Left renal pelvis (tissue), 4 donors: ENCODE measurements around the gene CD99. TPM values are rescaled to one million over a fixed set of nuclear protein-coding genes. Genes with fewer than 3 reads are reported as not detected.

Source experiments
- DNase-seq, 4 donors: peaks; one replicate each; pipeline ENCODE4 v3.0.0-alpha.2; 2013; ENCODE audit warnings: low read depth in 4 of 4, low spot score in 3 of 4
- polyA plus RNA-seq, 4 donors: library from polyadenylated mRNA; unstranded; fragments of 120-200 nt; gene quantifications; one replicate each; pipeline ENCODE4 v1.2.1, GENCODE V29; 2013; ENCODE audit not compliant: insufficient read length in 4 of 4

Gene CD99, protein sequence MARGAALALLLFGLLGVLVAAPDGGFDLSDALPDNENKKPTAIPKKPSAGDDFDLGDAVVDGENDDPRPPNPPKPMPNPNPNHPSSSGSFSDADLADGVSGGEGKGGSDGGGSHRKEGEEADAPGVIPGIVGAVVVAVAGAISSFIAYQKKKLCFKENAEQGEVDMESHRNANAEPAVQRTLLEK
- 100 to 1,000 TPM; 207 to 462 (median 253) TPM for polyA plus RNA-seq

DNA sequence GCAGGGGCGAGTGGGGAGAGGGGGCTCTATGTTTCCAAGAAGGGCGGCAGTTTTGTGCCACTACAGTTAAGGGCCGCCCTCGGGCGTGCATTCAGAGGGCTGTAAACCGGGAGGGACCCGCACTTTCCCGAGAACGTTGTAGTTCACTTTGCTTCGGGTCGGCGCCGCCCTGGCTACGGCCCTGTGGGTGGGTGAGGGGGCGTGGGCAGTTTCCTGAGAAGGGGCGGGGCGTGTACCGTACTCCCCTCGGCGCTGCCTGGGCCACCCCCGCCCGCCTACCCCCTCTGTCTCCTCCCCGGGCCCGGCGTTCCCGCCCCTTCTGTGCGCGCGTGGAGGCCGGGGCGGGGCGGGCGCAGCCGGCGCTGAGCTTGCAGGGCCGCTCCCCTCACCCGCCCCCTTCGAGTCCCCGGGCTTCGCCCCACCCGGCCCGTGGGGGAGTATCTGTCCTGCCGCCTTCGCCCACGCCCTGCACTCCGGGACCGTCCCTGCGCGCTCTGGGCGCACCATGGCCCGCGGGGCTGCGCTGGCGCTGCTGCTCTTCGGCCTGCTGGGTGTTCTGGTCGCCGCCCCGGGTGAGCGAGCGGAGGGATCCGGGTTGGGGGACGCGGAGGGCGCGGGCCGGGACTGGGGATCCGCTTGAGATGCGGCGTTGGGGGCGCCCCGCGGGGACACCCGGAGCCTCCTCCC, at the start of gene CD99:
TSS of gene CD99 (plus strand) at position 440 of the 687 bp plus-strand sequence. CDS start at position 506, 66 bp downstream.
- DNase-seq: peak; percentile 75 to 82 (median 79)

DNA sequence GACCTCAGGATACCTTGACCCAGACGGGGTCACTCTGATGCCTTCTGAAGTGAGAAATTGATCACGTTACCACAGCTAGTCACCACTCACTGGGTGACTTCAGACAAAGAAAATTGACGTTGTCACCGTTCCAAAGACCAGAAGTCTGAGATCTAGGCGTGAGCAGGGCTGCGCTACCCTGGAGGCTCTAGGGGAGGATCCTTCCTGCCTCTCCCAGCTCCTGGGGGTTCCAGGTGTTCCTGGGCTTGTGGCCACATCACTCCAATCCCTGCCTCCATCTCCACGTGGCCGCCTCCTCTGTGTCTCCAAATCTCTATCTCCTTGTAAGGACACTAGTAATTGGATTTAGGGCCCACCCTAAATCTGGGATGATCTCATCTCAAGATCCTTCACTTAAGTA, 48.9 kb upstream of the CD99 start:
- DNase-seq: no peak

DNA sequence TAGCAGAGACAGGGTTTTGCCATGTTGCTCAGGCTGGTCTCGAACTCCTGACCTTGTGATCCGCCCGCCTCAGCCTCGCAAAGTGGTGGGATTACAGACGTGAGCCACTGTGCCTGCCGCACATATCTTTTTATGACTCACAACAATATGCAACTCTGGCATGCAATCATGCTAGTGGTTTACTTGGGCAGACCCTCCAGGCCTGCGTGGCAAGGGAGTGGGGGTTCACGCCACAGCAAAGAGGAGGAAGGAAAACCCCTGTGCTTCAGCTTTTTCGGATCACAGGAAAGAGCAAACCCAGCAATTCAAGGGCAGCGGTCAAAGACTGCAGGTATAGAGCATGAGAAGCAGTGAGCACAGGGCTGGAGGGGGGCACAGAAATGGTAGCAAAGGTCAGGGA, 48.3 kb upstream of the CD99 start:
- no peak for DNase-seq

DNA sequence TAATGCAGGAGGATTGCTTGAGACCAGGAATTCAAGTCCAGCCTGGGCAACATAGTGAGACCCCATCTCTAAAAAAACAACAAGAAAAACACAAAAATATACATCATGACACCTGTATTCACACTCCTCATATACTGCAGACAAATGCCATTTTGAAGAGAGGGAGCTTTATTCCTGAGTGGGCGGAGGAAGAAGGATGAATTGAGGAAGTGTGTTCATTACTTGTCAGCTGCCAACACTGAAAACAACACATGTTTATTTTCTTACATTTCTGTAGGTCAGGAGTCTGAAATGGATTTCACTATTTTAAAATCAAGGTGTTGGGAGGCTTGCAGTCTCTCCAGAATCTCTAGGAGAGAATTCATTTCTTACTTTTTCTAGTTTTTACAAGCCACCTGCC, 47.2 kb upstream of the CD99 start:
- no peak for DNase-seq

DNA sequence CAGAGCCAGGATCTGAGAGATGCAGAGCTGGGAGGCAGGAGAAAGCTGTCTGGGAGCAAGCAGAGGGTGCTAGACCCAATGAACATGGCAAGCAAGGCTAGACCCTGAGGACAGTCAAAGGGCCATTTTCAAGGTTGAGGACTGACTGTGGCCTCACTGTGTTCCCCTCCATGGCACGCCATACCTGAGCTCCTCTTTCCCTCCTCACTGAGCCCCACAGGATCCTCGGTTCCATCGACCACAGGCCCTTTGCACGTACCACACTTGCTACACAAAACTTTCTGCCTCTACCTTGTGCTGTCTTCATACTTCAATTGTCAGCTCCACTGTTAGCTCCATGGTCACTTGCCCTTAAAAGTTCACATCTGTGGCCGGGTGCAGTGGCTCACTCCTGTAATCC, 45.5 kb upstream of the CD99 start:
- DNase-seq: no peak

DNA sequence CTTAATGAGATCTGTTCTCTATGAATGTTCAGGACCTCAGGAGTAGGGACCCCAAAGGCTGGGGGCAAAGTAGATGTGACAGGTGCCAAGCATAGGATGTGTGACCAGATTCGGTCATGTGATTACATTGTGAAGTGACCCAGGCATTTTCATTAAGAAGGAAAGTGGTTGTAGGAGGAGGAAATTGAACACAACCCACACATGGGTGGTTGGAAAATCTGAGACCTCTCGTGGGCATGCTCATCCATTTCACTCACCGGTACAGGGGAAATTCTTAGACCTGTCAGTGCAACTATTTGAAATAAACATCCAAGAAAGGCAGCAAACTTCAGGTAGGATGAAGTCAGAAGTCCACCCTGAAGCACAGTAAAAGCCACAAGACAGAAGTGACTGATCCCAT, 43.5 kb upstream of the CD99 start:
- DNase-seq: no peak

DNA sequence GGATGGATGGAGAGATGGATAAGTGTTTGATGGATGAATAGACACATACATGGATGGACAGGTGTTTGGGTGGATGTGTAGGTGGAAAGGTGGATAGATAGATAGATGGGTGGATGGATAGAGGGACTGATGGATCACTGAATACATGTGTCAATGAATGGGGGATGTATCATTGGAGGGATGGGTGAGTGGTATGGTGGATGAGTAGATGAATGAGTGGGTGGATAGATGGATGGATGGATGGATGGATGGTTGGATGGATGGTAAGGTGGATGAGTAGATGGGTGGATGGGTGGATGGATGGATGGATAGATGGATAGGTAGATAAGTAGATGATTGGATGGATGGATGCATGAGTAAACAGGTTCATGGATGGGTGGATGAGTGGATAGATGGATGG, 41.1 kb upstream of the CD99 start:
- no peak for DNase-seq

DNA sequence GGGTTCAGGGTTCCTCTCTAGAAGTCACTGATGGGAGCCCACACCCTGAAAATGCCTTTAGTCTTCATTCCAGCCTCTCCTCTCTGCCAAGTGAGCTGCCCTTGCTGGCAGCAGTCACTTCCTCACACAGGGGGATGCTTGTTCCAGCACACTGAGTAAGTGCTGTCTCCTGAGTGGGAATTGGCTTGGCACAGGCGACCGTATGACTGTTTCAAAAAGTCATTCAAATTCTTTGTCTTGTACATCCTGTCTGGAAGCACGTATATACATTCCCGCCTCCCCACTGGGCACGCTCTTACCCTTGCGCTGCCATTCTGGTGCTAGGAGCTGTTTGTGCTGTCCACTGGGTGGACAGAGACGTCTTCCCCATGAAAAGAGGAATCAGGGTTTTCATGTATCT, 40.2 kb upstream of the CD99 start:
- DNase-seq: no peak

DNA sequence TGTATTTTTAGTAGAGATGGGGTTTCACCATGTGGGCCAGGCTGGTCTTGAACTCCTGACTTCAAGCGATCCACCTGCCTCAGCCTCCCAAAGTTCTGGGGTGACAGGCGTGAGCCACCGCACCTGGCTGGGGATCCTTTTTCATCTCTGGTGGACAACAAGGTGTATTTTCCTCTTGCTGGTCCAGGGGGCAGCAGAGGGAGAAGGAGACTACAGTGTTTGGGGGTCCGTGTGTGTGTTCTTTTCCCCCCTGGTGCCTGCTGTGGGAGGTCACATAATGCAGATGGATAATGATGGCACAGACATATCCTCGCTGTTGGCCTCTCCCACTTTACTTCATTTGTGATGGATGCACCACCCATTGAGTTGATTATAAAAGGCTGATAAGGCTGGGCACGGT, 39.0 kb upstream of the CD99 start:
- no peak for DNase-seq

DNA sequence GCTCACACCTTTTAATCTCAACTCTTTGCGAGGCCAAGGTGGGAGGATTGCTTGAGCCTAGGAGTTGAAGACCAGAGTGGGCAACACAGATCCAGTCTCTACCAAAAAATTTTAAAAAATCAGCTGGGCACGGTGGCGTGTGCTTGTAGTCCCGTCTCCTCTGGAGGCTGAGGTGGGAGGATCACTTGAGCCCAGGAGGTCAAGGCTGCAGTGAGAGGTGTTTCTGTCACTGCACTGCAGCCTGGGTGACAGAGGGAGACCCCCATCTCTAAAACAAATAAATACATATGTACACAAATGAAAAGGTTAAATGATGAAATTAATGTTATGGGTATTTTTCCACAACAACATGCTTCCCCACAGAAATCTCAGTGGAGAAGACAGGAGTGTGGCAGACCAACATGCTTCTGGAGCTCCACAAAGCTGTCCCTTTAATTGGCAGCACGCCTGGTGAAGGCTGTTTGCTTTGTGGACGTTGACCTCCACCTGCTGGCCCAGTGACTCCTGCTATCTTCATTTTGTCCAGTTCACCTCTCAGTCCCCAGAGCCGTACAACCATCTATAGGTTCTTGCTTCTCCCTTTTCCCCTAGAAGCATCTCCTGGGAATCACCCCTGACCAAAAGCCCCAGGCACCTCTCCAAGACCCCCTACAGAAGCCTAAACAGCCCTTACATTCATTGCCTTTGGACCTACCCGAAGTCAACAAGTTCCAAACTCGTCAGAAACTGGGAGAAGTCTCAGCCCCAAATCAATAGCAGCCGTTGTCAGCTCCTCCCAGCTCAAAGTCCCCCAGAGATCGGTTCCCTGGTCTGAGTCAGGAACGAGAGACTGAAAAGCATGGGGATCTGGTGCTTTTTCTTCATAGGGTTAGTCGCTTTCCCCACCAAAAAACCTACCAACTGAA, 36.4 kb upstream of the CD99 start:
- DNase-seq: no peak

DNA sequence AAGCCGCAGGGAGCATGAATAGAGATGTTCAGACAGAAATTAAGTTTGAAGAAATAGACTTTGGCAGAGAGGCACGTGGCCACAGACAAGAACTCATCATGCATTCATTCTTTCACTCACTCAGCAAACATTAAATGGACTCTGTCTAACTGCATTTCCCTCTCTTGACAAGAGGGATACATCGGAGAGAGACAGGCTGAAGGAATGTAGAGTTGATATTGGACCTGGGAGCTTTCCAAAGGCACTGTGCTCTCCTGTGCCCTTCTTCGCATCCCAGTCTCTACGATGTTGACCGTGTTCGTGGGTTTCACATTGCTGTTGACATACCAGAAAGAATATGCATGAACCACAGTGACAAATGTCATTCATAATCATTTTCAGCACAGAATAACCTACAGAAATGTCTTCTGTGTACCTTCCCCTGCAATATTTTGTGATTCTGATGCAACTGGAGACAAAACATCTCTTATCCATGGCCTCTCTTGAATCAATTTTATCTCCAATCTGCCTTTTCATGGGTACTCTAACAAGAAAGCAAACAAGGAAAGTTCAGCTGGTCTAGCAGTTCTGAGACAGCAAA, 34.7 kb upstream of the CD99 start:
- no peak for DNase-seq

DNA sequence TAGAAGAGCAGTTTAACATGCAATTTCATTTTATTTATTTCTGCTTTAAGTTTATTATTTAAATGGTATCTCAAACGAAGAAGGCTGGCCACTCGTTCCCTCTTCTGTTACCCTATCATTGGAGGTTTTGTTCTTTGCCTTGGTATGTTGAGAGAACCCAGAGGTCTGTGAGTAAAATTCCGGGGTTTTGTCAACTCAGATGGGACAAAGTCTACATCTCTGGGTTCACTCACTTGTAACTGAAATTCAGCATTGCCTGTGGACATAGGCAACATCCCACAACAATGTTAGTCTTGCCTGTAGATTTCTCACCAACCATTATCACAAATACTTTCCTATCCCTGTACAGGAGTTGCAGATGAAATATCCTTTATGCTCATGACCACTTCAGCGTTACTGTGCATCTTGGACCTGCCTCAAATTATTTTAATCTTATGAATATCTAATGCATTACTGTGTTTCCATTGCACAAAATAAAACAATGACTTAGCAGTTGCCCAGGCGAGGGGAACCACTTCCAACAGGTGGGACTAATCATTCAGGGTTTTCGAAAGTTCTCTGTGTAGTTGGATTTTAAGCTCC, 33.5 kb upstream of the CD99 start:
- DNase-seq: no peak

DNA sequence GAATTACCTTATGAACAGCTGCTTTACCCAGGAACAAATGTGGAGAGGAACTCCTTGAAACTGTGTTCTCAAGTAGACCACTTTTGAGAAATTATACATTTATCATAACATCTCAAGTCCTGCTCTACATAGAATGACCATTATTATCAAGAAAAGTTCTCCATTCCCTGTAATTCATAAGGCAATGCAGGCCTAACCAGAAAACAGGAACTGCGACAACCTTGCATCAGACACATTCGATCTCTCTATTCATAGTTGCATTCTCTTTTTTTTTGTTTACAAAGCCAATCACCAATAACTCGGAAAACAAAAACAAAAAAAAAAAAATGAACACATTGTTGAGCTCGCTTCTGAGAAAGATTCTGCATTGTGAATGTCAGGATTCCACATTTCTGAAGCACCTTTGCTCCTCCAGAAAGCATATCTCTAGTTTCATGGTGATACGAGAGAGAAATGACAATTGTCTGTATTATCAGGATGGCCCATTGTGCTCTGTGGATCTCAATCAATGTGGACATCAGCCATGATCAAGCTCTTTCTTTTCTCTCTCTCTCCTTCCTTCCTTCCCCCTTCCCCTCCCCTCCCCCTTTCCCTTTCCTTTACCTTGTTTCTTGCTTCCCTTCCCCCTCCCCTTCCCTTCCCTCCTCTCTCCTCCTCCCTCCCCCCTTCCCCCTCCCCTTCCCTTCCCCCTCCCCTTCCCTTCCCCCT, 32.4 kb upstream of the CD99 start:
- no peak for DNase-seq

DNA sequence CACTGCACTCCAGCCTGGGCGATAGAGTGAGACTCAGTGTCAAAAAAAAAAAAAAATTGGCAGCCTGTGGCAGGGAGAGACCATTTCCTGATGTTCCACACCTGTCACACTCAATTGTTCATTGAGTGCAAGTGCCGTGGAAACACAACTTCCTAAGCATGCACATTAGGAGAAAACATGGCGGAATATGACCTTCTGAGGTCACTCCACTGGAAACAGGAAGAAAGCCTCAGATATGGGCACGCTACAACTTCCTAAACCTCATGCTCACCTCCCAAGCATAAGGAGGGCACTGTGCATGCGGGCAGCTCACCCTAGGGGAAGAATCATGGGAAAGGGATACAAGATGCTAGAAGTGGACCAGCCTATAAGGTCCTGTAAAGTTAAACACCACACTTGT, 28.5 kb upstream of the CD99 start:
- DNase-seq: no peak

DNA sequence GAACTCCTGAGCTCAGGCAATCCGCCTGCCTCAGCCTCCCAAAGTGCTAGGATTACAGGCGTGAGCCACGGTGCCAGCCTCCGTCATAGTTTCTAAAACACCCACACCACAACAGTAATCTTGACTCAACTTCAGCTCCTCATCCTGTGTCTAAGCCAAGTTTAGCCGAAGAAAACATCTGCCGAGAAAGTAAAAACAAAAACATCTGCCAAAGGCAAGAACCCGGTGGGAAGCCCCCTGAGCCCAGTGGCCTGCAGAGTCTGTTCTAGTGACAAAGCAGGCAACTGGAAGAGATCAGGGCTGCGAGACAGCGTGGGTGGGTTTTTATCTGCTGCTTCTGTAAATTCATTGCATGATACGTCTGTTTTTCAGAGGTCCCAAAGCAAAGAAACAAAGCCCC, 26.6 kb upstream of the CD99 start:
- DNase-seq: peak; percentile 35 to 48 (median 41)

DNA sequence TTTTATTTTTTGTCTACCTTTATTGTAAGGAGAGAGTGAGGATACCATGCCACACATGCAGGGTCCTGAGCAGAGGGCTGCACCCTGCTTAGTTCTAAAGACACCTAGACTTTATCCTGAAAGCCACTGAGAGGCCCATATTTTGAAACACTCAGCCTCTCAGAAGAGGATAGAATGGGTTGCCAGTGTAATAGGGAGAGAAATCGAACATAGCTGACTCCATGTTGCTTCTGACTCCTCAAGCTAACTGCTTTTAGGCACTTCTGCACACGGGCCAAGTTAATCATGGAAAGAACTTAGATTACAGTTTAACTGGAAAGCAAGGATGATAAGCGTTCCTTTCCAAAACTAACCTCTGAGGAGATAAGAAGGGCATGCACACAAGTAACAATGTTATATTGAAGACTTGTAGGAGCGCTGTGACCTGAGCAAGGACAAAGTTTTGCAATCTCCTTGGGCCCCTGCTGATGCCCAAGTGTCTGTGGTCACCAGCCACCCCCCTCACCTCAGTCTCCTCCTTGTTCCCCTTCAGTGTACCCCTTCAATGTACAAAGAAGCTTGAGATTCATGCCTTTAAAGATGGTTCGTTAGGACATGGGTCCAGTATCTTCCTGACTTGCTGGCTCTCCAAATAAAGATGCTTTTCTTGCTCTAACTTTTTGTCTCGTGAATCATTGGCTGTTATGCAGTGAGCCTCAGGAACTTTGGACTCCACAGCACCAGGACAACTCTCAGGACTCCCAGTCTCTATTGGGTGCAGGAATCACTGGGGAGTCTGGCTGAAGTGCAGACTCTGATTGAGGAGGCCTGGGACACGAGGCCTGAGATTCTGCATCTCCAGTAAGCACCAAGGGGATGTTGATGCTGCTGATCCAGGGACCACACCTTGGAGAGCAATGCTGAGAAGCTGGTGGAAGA, 25.4 kb upstream of the CD99 start:
- no peak for DNase-seq

DNA sequence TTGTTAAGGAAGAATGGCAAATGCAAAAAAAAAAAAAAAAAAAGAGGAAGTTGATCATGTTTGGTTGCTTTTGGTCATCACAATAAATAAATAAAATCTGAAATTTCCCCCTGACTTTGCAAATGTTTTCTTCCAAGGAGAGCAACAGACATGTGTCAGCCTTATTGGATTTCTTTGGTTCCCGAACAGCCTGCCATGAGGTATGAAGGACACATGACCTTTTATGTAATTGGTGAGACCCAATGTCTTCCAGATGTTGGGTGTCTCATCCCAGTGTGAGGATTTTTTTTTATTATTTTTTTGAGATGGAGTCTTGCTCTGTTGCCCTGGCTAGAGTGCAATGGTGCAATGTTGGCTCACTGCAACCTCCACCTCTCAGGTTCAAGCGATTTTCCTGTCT, 24.6 kb upstream of the CD99 start:
- DNase-seq: no peak

DNA sequence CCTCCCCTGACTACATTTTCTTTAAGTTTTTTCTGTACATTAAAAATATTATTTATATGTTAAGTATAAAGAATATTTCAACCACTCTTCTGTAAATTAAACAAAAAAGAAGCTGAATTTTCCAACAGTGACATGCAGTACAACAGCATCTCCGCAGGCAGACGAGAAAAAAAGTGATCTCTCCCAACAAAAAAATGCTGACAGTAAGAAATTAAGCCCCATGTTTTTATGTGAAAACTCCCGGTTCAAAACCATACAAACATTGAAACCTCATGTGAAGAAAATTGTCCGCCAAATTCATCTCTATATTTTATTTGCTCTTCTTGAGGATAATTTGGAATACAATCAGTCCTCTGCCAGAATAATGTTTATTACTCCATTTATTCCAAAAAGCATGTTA, 20.1 kb upstream of the CD99 start:
- no peak for DNase-seq

DNA sequence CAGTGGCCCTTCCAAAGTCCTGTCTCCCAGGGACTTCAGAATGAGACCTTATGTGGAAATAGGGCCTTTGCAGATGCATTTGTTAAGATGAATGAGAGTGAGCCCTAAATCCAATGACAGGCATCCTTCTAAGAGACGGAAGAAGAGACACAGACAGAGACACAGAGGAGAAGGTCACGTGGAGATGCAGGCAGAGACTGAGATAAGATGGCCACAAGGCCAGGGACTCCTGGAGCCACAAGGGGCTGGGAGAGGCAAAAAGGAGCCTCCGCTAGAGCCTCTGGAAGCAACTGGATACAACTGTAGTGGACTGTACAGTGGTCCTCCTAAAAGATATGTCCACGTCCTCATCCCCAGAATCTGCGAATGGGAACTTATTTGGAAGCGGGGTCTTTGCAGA, 19.0 kb upstream of the CD99 start:
- no peak for DNase-seq
